ENCODE results near the gene RAB11A. TPM values are rescaled to one million over a fixed set of nuclear protein-coding genes. Genes with fewer than 3 reads are reported as not detected.

Gene RAB11A
- total RNA-seq, 1 donor from 2014 or later, result 482 TPM

DNA sequence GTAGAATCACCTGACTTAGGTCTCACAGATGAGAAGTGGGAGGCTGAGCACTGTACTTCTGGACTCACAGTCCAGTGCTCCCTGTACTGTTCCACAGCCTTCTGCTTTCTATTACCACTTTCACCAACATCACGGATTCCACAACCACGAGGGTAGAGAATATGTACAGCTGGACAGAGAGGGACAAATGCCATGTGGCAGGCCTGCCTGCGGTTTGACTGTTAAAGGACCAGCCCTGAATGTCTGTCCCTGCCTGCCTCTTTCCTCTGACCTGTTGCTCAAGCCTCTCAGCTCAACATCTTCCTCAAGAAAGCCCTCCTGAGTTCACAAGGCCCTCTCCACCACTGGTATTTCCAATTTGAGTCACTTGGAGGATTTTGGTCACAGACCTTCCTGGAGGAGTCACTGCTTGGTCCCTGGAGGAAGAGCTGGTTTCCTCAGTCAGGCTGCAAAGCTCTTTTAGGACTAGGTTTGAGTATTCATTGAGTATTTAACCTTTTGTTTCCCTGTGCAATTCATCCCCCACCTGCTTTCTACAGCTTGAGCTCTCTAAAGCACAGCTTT, 49.1 kb downstream of the RAB11A start:
- H3K4me3 ChIP-seq, result no peak overlapping the region
- H4K20me1 ChIP-seq (ENCODE audit: low read depth), result no peaks in the 10 kb centered on the region
- no peaks in the 10 kb centered on the region for H3F3A ChIP-seq (ENCODE audit: low read depth)
- Mint-ChIP-seq H3K4me1 (peaks cover 16% of the 10 kb centered on the region), H3K27ac (no peak overlapping the region), H3K9me3 (no peaks in the 10 kb centered on the region), H3K36me3 (no peaks in the 10 kb centered on the region), H3K27me3 (ENCODE audit: insufficient read depth, low read depth) (peaks cover 9% of the 10 kb centered on the region), H3K4me3 (no peak overlapping the region)
- no peak overlapping the region for H3K27ac ChIP-seq
- H3K9ac ChIP-seq, result no peak overlapping the region
- no peak overlapping the region for H2AFZ ChIP-seq (replicated peaks)
- H3K9me3 ChIP-seq (ENCODE audit: low read depth), result no peaks in the 10 kb centered on the region
- H3K4me2 ChIP-seq, result no peak overlapping the region
- no peaks in the 10 kb centered on the region for H3K79me2 ChIP-seq (ENCODE audit: low read depth)
- peaks cover 12% of the 10 kb centered on the region for H3K4me1 ChIP-seq
- TF ChIP-seq EZH2phosphoT487 (IDR thresholded peaks at IDR 0.05) (no peak), CTCF (IDR thresholded peaks at IDR 0.05) (no peak), EZH2 (IDR thresholded peaks at IDR 0.05) (no peak)
- H3K36me3 ChIP-seq, result no peaks in the 10 kb centered on the region
- no peak for DNase-seq (ENCODE audit: low spot score)
- no peaks in the 10 kb centered on the region for H3K27me3 ChIP-seq

GRCh38 chr15:65918945-65919344, 49.7 kb downstream of the RAB11A start:
- H3K27me3 Mint-ChIP-seq (ENCODE audit: insufficient read depth, low read depth), result peaks cover 9% of the 10 kb centered on the region
- TF ChIP-seq EZH2phosphoT487 (IDR thresholded peaks at IDR 0.05), result no peak
- no peak for TF ChIP-seq EZH2 (IDR thresholded peaks at IDR 0.05)
- no peak for TF ChIP-seq CTCF (IDR thresholded peaks at IDR 0.05)
- no peaks in the 10 kb centered on the region for H3K27me3 ChIP-seq
- no peaks in the 10 kb centered on the region for H3K9me3 ChIP-seq (ENCODE audit: low read depth)
- H2AFZ ChIP-seq (replicated peaks), result no peak overlapping the region
- H3F3A ChIP-seq (ENCODE audit: low read depth), result no peaks in the 10 kb centered on the region
- H3K79me2 ChIP-seq (ENCODE audit: low read depth), result no peaks in the 10 kb centered on the region
- no peak overlapping the region for H3K4me2 ChIP-seq
- no peak overlapping the region for H3K4me3 ChIP-seq
- H3K36me3 Mint-ChIP-seq, result no peaks in the 10 kb centered on the region
- DNase-seq (ENCODE audit: low spot score), result no peak
- no peak overlapping the region for H3K4me3 Mint-ChIP-seq
- H3K36me3 ChIP-seq, result no peaks in the 10 kb centered on the region
- H3K9me3 Mint-ChIP-seq, result no peaks in the 10 kb centered on the region
- no peak overlapping the region for H3K27ac ChIP-seq
- H3K4me1 ChIP-seq, result peaks cover 12% of the 10 kb centered on the region
- H4K20me1 ChIP-seq (ENCODE audit: low read depth), result no peaks in the 10 kb centered on the region
- H3K4me1 Mint-ChIP-seq, result peaks cover 16% of the 10 kb centered on the region
- H3K27ac Mint-ChIP-seq, result no peak overlapping the region
- H3K9ac ChIP-seq, result no peak overlapping the region

- Histone ChIP-seq H3K79me2 (ENCODE audit: low read depth) (no peaks in the 10 kb centered on the region), H3K9me3 (ENCODE audit: low read depth) (no peaks in the 10 kb centered on the region), H4K20me1 (ENCODE audit: low read depth) (no peaks in the 10 kb centered on the region), H3K27ac (no peak overlapping the region), H3K4me2 (no peak overlapping the region), H3F3A (ENCODE audit: low read depth) (no peaks in the 10 kb centered on the region), H3K4me1 (peaks cover 12% of the 10 kb centered on the region), H3K36me3 (no peaks in the 10 kb centered on the region), H3K4me3 (no peak overlapping the region), H3K9ac (no peak overlapping the region), H3K27me3 (no peaks in the 10 kb centered on the region), H2AFZ (replicated peaks) (no peak overlapping the region)
- no peak for TF ChIP-seq EZH2 (IDR thresholded peaks at IDR 0.05)
- TF ChIP-seq EZH2phosphoT487 (IDR thresholded peaks at IDR 0.05), result no peak
- no peak for TF ChIP-seq CTCF (IDR thresholded peaks at IDR 0.05)
- peaks cover 16% of the 10 kb centered on the region for H3K4me1 Mint-ChIP-seq
- DNase-seq (ENCODE audit: low spot score), result no peak
- H3K9me3 Mint-ChIP-seq, result no peaks in the 10 kb centered on the region
- H3K36me3 Mint-ChIP-seq, result no peaks in the 10 kb centered on the region
- peaks cover 9% of the 10 kb centered on the region for H3K27me3 Mint-ChIP-seq (ENCODE audit: insufficient read depth, low read depth)
- H3K4me3 Mint-ChIP-seq, result no peak overlapping the region
- H3K27ac Mint-ChIP-seq, result no peak overlapping the region
These were observed 50.1 kb downstream of the RAB11A start for GRCh38 chr15:65919353-65919752.

Data from neural progenitor cell (in vitro differentiated cells).